Lower lobe of right lung (tissue), 2 donors: ENCODE results near the gene VSTM1. TPM values are rescaled to one million over a fixed set of nuclear protein-coding genes. Genes with fewer than 3 reads are reported as not detected.
A peak's percentile ranks its signal among the peaks of the same experiment; 100 is the strongest.

Experiments
- ATAC-seq, 2 donors: fragments of 200-7000 bp; cut with Tn5 transposase; one replicate each; pipeline ENCODE4 v1.9.1; 2020 to 2022; ENCODE audit warnings: mild to moderate bottlenecking in 2 of 2, moderate library complexity in 2 of 2
- DNase-seq: peaks from one replicate; pipeline ENCODE4 v3.0.0-alpha.2; 2020
- H3K27ac ChIP-seq: fragments of 200-600 bp; one replicate; pipeline ENCODE4 v1.8.0; 2022
- H3K27me3 ChIP-seq: fragments of 200-600 bp; one replicate; pipeline ENCODE4 v1.8.0; 2022; ENCODE audit warnings: low read depth
- H3K36me3 ChIP-seq: fragments of 200-600 bp; one replicate; pipeline ENCODE4 v1.8.0; 2022; ENCODE audit warnings: mild to moderate bottlenecking
- H3K4me1 ChIP-seq: fragments of 200-600 bp; one replicate; pipeline ENCODE4 v1.8.0; 2022
- H3K4me3 ChIP-seq: fragments of 200-600 bp; one replicate; pipeline ENCODE4 v1.8.0; 2022; ENCODE audit warnings: mild to moderate bottlenecking
- H3K9me3 ChIP-seq: fragments of 200-600 bp; one replicate; pipeline ENCODE4 v1.8.0; 2022
- CTCF ChIP-seq: fragments of 200-600 bp; IDR thresholded peaks from one replicate; pipeline ENCODE4 v1.8.0; 2022; ENCODE audit warnings: antibody characterized with exemption, mild to moderate bottlenecking
- intact Hi-C: fragments of 100-400 bp; cut with DNase I; formaldehyde crosslinking; loops from one replicate; pipeline ENCODE4 v1.11.0; 2022
- total RNA-seq: library from RNA; stranded (reverse); fragmentation: NEBNext Ultra II Directional; extraction: Animal tissue kit (Norgen Biotek cat#: 25700); gene quantifications from one replicate; pipeline ENCODE4 v1.2.1, GENCODE V29; 2021
- donor health status: DM: no; HTN: yes; CAD: no; lungs with severe emphysema.

The VSTM1 gene
- total RNA-seq, 1 donor from 2014 or later: 1.7 TPM

- intact Hi-C loops: no loop called here
- Histone ChIP-seq H3K36me3 (no peaks in the 10 kb centered on the region), H3K27ac (no peak overlapping the region), H3K4me1 (no peaks in the 10 kb centered on the region), H3K27me3 (peaks cover 9% of the 10 kb centered on the region), H3K4me3 (no peak overlapping the region), H3K9me3 (peaks cover 9% of the 10 kb centered on the region)
- DNase-seq: no peak
- no peak for ATAC-seq
- TF ChIP-seq CTCF: no peak
These were observed 20.7 kb upstream of the VSTM1 start for GRCh38 chr19:54084410-54084809.

DNA sequence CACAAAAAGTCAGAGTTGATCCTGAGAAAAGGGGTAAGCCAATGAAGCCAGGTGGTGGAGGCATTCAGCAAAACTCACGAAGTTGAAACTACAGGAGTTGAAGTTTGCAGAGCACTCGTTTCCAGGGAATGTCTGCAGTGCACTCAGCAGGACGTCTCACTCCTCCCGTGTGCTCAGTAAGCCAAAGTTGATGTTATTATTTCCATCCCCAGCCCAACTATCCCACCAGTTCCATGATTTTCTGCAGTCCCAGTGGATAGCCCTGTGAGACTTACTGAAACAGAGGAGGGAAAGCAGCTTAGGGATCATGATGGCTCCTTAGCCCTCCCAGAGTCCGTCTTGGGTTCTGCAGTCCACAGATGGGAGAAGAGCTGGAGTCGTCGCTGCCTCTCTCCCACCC lies 17.3 kb upstream of the VSTM1 start, which contains the start of gene TARM1:
Gene TARM1, minus strand, starts transcription at position 334 of the 400 bp plus-strand sequence. Its CDS starts 25 bp downstream, at position 309.
- H3K36me3 ChIP-seq: no peaks in the 10 kb centered on the region
- no peaks in the 10 kb centered on the region for H3K4me1 ChIP-seq
- TF ChIP-seq CTCF: no peak
- peaks cover 9% of the 10 kb centered on the region for H3K9me3 ChIP-seq
- peaks cover 3% of the 10 kb centered on the region for H3K27me3 ChIP-seq
- H3K4me3 ChIP-seq: no peak within 1 kb of the TSS
- no peak for ATAC-seq
- DNase-seq: no peak
- intact Hi-C loops: no loop called here
- no peak within 1 kb of the TSS for H3K27ac ChIP-seq

GRCh38 chr19:54077334-54077733 lies 13.6 kb upstream of the VSTM1 start:
- no peak for TF ChIP-seq CTCF
- peaks cover 3% of the 10 kb centered on the region for H3K27me3 ChIP-seq
- intact Hi-C loops: no loop called here
- peaks cover 9% of the 10 kb centered on the region for H3K9me3 ChIP-seq
- ATAC-seq: peak in 1 of 2 donors; percentile 52
- DNase-seq: no peak
- H3K4me3 ChIP-seq: no peak overlapping the region
- no peak overlapping the region for H3K27ac ChIP-seq
- H3K4me1 ChIP-seq: no peaks in the 10 kb centered on the region
- H3K36me3 ChIP-seq: no peaks in the 10 kb centered on the region

DNA sequence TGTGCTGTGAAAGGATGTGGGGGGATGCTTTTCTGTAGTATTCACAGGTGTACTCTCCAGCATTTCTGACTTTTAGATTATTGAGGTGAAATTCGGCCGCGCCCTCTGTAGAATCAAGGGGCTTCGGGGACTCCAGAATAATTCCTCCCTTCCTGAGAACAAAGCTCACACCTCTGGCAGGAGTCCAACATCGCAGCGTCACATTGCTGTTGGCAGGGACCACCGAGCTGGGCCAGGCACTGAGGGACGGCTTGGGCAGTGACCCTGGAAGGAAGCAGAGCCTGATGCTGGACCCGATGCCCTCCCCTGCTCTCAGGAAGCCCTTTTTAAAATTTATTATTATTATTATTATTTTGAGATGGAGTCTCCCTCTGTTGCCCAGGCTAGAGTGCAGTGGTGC lies 11.2 kb upstream of the VSTM1 start:
- intact Hi-C loops: no loop called here
- H3K9me3 ChIP-seq: no peaks in the 10 kb centered on the region
- no peak for TF ChIP-seq CTCF
- no peaks in the 10 kb centered on the region for H3K27me3 ChIP-seq
- DNase-seq: no peak
- no peak for ATAC-seq
- no peaks in the 10 kb centered on the region for H3K36me3 ChIP-seq
- H3K4me3 ChIP-seq: no peak overlapping the region
- H3K4me1 ChIP-seq: no peaks in the 10 kb centered on the region
- no peak overlapping the region for H3K27ac ChIP-seq

GRCh38 chr19:54073829-54074228 lies 10.1 kb upstream of the VSTM1 start:
- Histone ChIP-seq H3K27ac (no peak overlapping the region), H3K36me3 (no peaks in the 10 kb centered on the region), H3K4me3 (no peak overlapping the region), H3K9me3 (no peaks in the 10 kb centered on the region), H3K27me3 (no peaks in the 10 kb centered on the region), H3K4me1 (no peaks in the 10 kb centered on the region)
- ATAC-seq: no peak
- no peak for DNase-seq
- intact Hi-C loops: no loop called here
- no peak for TF ChIP-seq CTCF

DNA sequence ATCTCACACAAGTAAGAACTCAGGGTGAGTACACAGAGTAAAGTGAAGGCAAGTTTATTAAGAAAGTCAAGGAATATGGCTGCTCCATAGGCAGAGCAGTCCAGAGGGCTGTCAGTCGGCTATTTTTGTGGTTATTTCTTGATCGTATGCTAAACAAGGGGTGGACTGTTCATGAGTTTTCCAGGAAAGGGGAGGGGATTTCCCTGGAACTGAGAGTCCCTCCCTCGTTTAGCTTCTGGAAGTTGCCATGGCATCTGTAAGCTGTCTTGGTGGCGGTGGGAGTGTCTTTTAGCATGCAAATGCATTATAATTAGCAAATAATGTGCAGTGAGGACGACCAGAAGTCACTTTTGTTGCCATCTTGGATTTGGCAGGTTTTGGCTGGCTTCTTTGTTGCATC lies 5.8 kb upstream of the VSTM1 start:
- ATAC-seq (no peak), DNase-seq (no peak)
- Histone ChIP-seq H3K9me3 (no peaks in the 10 kb centered on the region), H3K4me3 (no peak overlapping the region), H3K27me3 (peaks cover 4% of the 10 kb centered on the region), H3K4me1 (no peaks in the 10 kb centered on the region), H3K36me3 (no peaks in the 10 kb centered on the region), H3K27ac (no peak overlapping the region)
- no peak for TF ChIP-seq CTCF
- intact Hi-C loops: no loop called here
